GM10266 (cell line): ENCODE measurements around the gene LBP.
"Not testable (repeated sequence)": the region's sequence is repeated elsewhere in the genome, so short reads cannot be mapped to it uniquely, and the experiment has no call there.

Source experiments
- DNase-seq: peaks from one replicate; pipeline ENCODE4 v3.0.0; 2012; ENCODE audit errors: extremely low spot score
- CTCF ChIP-seq: IDR thresholded peaks from 2 replicates; pipeline ENCODE4 v1.5.1; 2012; ENCODE audit warnings: mild to moderate bottlenecking, low read depth; ENCODE audit not compliant: control insufficient read depth, insufficient read depth; ENCODE audit errors: missing control alignments

Gene LBP

GRCh38 chr20:38383147-38383546, 36.9 kb downstream of the LBP start:
- TF ChIP-seq CTCF = no peak
- DNase-seq = no peak

- TF ChIP-seq CTCF = no peak
- no peak for DNase-seq
These were observed 39.7 kb downstream of the LBP start for GRCh38 chr20:38386004-38386403.

- TF ChIP-seq CTCF = no peak
- DNase-seq = no peak
These were observed 40.6 kb downstream of the LBP start for GRCh38 chr20:38386851-38387250.

- TF ChIP-seq CTCF = no peak
These were observed 41.7 kb downstream of the LBP start for GRCh38 chr20:38387953-38388352.

GRCh38 chr20:38392356-38392755, 46.1 kb downstream of the LBP start:
- no peak for TF ChIP-seq CTCF
- no peak for DNase-seq

More at GRCh38 chr20:38387953-38388352, 41.7 kb downstream of the LBP start:
- DNase-seq = no peak

GRCh38 chr20:38393259-38393658, 47.0 kb downstream of the LBP start:
- no peak for DNase-seq
- no peak for TF ChIP-seq CTCF

- TF ChIP-seq CTCF = no peak
These were observed 48.9 kb downstream of the LBP start for GRCh38 chr20:38395165-38395564.

GRCh38 chr20:38395751-38396395, 49.6 kb downstream of the LBP start:
- DNase-seq = not testable (repeated sequence)

More at GRCh38 chr20:38395165-38395564, 48.9 kb downstream of the LBP start:
- DNase-seq = no peak
